ENCODE results near the gene ADGRF3. TPM values are rescaled to one million over a fixed set of nuclear protein-coding genes. Genes with fewer than 3 reads are reported as not detected.

ADGRF3 gene
- total and polyA plus RNA-seq, 9 of the 15 experiments (the other 6 are each of a cell fraction or from before 2014, with no cell fraction given), result 0.04 to 0.54 (median 0.16) TPM; not detected in 2

DNA sequence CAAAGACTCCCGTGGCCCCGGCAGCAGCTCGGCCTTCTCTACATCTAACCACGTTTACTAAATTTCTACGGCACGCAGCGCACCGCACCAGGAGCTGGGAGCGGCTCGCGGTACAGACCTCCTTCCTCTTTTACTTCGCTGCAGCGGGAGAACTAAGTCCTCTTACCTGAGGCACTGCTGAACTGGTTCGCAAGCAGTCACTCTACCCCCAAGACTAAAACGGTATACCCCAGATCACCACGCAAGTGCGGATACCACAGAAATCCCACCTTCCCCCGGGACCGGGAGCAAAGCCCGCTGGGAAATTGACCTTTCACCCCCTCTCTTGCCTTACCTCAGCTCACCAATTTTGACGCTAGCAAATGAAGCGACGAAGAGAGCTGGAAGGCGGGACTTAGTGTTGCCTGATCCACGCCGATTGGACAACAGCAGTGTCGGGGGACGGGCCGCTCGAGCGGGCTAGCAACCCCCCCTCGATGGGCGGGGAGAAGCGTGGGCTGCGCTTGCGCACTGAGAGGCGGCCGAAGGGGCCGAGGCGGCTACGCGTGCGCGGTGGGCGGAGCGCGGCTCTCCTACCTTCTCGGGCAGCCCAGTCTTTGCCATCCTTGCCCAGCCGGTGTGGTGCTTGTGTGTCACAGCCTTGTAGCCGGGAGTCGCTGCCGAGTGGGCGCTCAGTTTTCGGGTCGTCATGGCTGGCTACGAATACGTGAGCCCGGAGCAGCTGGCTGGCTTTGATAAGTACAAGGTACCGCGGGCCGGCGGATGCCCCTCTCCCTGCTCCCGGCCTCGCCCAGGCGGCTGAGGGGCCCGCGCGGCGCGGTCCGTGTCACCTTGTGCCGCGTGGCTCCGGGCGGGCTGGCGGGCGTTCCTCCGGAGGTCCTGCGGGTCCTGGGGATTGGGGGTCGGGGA lies 790 bp downstream of the ADGRF3 start, which contains the start of gene SELENOI (continued):
- TF ChIP-seq CEBPG (CRISPR knock-in tag; IDR thresholded peaks at IDR 0.05) (0 out of 2 replicates have a peak, but pooled peaks have one; percentile 30), CEBPG (tag; conservative IDR thresholded peaks at IDR 0.05 in 1 of 2, IDR thresholded peaks at IDR 0.05 in 1 of 2) (no peak), C11orf30 (IDR thresholded peaks at IDR 0.05; ENCODE audit: low read depth) (peak; percentile 68), ZC3H8 (IDR thresholded peaks at IDR 0.05) (no peak), ZBTB12 (CRISPR knock-in tag; IDR thresholded peaks at IDR 0.05) (peak; percentile 61), ZNF830 (CRISPR knock-in tag; IDR thresholded peaks at IDR 0.05) (no peak), KLF1 (tag; IDR thresholded peaks at IDR 0.05) (no peak), ARNT (IDR thresholded peaks at IDR 0.05) (peak; percentile 14 to 45; a peak in 1 of 4 replicates), ZNF507 (tag; conservative IDR thresholded peaks at IDR 0.05) (no peak), PYGO2 (tag; IDR thresholded peaks at IDR 0.05) (no peak), POLR3G (IDR thresholded peaks at IDR 0.05; ENCODE audit: extremely low read depth, insufficient read length, insufficient replicate concordance) (no peak), HNRNPUL1 (IDR thresholded peaks at IDR 0.05; ENCODE audit: low read length) (no peak), ERF (CRISPR knock-in tag; IDR thresholded peaks at IDR 0.05) (0 out of 2 replicates have a peak, but pooled peaks have one; percentile 90), ZNF121 (CRISPR knock-in tag; conservative IDR thresholded peaks at IDR 0.05) (no peak), TEAD4 (IDR thresholded peaks at IDR 0.05; ENCODE audit: low read length) (peak; percentile 56), TEAD4 (CRISPR knock-in tag; IDR thresholded peaks at IDR 0.05; ENCODE audit: borderline replicate concordance) (no peak), ZNF551 (CRISPR knock-in tag; IDR thresholded peaks at IDR 0.05) (no peak), KAT7 (CRISPR knock-in tag; IDR thresholded peaks at IDR 0.05; ENCODE audit: borderline replicate concordance) (peak; percentile 38; the same call in 1 of the 2 replicates), FOXP4 (CRISPR knock-in tag; IDR thresholded peaks at IDR 0.05; ENCODE audit: borderline replicate concordance) (no peak), NFE2 (IDR thresholded peaks at IDR 0.05; ENCODE audit: low read depth) (0 out of 2 replicates have a peak, but pooled peaks have one; percentile 4), SIN3A (IDR thresholded peaks at IDR 0.05; ENCODE audit: borderline replicate concordance in 2 of 2, control insufficient read depth in 1 of 2, low read depth in 2 of 2, low read length in 2 of 2) (peak in 1 of 2 experiments; percentile 47; a peak in 1 of 4 replicates)
- TF ChIP-seq, protein P1, sequence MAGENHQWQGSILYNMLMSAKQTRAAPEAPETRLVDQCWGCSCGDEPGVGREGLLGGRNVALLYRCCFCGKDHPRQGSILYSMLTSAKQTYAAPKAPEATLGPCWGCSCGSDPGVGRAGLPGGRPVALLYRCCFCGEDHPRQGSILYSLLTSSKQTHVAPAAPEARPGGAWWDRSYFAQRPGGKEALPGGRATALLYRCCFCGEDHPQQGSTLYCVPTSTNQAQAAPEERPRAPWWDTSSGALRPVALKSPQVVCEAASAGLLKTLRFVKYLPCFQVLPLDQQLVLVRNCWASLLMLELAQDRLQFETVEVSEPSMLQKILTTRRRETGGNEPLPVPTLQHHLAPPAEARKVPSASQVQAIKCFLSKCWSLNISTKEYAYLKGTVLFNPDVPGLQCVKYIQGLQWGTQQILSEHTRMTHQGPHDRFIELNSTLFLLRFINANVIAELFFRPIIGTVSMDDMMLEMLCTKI (IDR thresholded peaks at IDR 0.05; ENCODE audit: partially characterized antibody), result no peak
